Measurements from ENCODE around the gene FLVCR2. TPM values are rescaled to one million over a fixed set of nuclear protein-coding genes. Genes with fewer than 3 reads are reported as not detected.

Gene FLVCR2
- total RNA-seq, 2 experiments from 2014 or later: 0.50 to 4.4 TPM

DNA sequence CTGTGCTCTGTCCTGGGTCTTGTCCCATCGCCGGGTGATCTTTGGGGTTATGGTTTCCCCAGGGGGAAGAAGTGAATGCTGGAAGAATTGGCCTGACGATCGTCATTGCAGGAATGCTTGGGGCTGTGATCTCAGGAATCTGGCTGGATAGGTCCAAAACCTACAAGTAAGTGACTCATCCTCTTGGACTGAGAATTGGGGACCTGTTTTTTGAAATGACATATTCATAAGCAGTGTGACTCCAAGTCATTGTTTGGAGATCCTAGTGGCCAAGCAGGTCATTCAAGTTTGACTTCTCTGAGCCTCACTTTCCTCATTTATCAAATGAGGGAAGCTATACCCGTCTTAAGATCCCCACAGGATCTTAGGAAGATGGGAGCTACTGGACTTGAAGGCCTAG lies 56.4 kb downstream of the FLVCR2 start:
- Mint-ChIP-seq H3K4me3 (no peak overlapping the region), H3K27me3 (no peaks in the 10 kb centered on the region), H3K36me3 (ENCODE audit: low read depth) (no peaks in the 10 kb centered on the region), H3K9me3 (no peaks in the 10 kb centered on the region), H3K4me1 (ENCODE audit: low read depth) (no peaks in the 10 kb centered on the region), H3K27ac (no peak overlapping the region)
- TF ChIP-seq, protein P1, sequence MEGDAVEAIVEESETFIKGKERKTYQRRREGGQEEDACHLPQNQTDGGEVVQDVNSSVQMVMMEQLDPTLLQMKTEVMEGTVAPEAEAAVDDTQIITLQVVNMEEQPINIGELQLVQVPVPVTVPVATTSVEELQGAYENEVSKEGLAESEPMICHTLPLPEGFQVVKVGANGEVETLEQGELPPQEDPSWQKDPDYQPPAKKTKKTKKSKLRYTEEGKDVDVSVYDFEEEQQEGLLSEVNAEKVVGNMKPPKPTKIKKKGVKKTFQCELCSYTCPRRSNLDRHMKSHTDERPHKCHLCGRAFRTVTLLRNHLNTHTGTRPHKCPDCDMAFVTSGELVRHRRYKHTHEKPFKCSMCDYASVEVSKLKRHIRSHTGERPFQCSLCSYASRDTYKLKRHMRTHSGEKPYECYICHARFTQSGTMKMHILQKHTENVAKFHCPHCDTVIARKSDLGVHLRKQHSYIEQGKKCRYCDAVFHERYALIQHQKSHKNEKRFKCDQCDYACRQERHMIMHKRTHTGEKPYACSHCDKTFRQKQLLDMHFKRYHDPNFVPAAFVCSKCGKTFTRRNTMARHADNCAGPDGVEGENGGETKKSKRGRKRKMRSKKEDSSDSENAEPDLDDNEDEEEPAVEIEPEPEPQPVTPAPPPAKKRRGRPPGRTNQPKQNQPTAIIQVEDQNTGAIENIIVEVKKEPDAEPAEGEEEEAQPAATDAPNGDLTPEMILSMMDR (IDR thresholded peaks at IDR 0.05): no peak
- DNase-seq: no peak
- CTCF ChIA-PET: interaction anchor here (1.9 kb wide), 1 partner anchor 19 kb away, joined by 7 read pairs; no protein-coding TSS in a partner anchor
- intact Hi-C loops (cut with micrococcal nuclease): no loop called here
- POLR2A ChIA-PET: no interaction called here
- no peak for ATAC-seq

DNA sequence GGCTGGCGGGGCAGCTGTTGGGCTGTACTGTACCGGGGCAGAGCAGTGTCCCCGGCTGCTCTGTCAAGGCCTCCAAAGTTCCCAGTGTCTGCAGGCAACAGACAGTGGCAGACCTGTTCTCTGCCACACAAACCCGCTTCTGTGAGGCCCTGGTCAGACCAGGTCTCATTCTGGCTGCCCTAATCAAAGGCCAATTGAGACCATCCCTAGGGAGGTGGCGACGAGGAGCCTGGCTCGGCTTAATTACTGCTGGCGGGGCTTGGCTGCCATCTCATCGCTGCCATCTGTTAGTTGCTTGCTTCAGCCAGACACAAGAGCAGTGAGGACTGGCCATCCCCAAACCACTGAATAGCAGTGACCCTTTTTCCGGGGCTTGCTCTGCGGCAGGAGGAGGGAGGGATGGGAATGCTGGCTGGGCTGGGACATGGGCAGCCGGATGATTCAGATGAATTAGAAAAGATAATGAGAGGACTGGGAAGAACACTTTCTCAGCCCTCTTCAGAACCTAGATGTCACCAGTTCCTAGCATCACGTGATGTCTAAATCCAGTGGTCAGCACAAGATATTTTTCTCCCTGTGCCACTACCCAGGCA lies 57.8 kb downstream of the FLVCR2 start:
- no peak overlapping the region for H3K4me3 Mint-ChIP-seq
- intact Hi-C loops (cut with micrococcal nuclease): no loop called here
- ATAC-seq: no peak
- no peak for DNase-seq
- TF ChIP-seq, protein P1 (IDR thresholded peaks at IDR 0.05): no peak
- POLR2A ChIA-PET: no interaction called here
- CTCF ChIA-PET: interaction anchor here (1.4 to 1.9 kb wide), 3 partner anchors 18 to 59 kb away, joined by 5 to 7 read pairs (median 6); no protein-coding TSS in a partner anchor
- H3K9me3 Mint-ChIP-seq: no peaks in the 10 kb centered on the region
- no peaks in the 10 kb centered on the region for H3K4me1 Mint-ChIP-seq (ENCODE audit: low read depth)
- H3K27me3 Mint-ChIP-seq: no peaks in the 10 kb centered on the region
- no peak overlapping the region for H3K27ac Mint-ChIP-seq
- H3K36me3 Mint-ChIP-seq (ENCODE audit: low read depth): peaks cover 1% of the 10 kb centered on the region

DNA sequence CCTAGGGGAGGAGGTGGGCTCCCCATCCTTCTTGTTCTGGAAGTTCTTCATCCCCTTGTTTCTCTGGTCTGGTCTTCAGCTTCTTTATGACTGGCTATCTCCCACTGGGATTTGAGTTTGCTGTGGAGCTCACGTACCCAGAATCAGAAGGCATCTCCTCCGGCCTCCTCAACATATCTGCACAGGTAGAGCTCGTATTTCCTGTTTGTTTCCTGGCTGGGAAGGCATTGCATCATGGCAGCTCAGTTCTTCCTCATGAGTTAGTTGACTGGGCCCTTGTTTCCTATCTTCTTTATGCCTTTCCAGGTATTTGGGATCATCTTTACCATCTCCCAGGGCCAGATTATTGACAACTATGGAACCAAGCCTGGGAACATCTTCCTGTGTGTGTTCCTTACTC lies 62.5 kb downstream of the FLVCR2 start:
- Mint-ChIP-seq H3K27me3 (no peaks in the 10 kb centered on the region), H3K27ac (no peak overlapping the region), H3K9me3 (no peaks in the 10 kb centered on the region), H3K4me1 (ENCODE audit: low read depth) (no peaks in the 10 kb centered on the region), H3K4me3 (no peak overlapping the region), H3K36me3 (ENCODE audit: low read depth) (peaks cover 1% of the 10 kb centered on the region)
- ChIA-PET POLR2A (no interaction called here), CTCF (interaction anchor here (1.2 to 1.9 kb wide), 4 partner anchors 9 to 100 kb away, joined by 3 to 7 read pairs (median 4); partner anchors contain the start of gene FLVCR2)
- no peak for ATAC-seq
- intact Hi-C loops (cut with micrococcal nuclease): no loop called here
- no peak for DNase-seq
- TF ChIP-seq, protein P1 (IDR thresholded peaks at IDR 0.05): no peak

DNA sequence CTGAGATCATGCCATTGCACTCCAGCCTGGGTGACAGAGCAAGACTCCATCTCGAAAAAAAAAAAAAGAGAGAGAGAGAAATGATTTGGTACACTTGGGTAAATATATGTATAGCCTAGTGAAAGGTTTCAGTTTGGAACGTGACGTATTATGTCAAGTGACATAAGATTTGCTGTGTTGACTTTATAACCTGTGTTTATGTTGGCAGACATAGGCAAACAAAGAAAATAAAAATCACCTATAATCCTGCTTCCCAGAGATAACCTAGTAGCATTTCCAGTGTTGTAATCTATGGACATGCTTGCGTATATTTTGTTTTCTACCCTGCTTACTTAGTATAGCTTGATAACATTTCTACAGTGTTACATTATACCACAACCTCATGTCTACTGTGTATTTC lies 65.6 kb downstream of the FLVCR2 start:
- Mint-ChIP-seq H3K27me3 (no peaks in the 10 kb centered on the region), H3K9me3 (no peaks in the 10 kb centered on the region), H3K36me3 (ENCODE audit: low read depth) (peaks cover 4% of the 10 kb centered on the region), H3K4me1 (ENCODE audit: low read depth) (no peaks in the 10 kb centered on the region), H3K27ac (no peak overlapping the region), H3K4me3 (no peak overlapping the region)
- intact Hi-C loops (cut with micrococcal nuclease): no loop called here
- ATAC-seq (no peak), DNase-seq (no peak)
- POLR2A ChIA-PET: interaction anchor here (0.6 kb wide), 1 partner anchor 81 kb away, joined by 5 read pairs; no protein-coding TSS in a partner anchor
- TF ChIP-seq, protein P1 (IDR thresholded peaks at IDR 0.05): no peak
- CTCF ChIA-PET: interaction anchor here (1.8 kb wide), 1 partner anchor 10 kb away, joined by 10 read pairs; no protein-coding TSS in a partner anchor

DNA sequence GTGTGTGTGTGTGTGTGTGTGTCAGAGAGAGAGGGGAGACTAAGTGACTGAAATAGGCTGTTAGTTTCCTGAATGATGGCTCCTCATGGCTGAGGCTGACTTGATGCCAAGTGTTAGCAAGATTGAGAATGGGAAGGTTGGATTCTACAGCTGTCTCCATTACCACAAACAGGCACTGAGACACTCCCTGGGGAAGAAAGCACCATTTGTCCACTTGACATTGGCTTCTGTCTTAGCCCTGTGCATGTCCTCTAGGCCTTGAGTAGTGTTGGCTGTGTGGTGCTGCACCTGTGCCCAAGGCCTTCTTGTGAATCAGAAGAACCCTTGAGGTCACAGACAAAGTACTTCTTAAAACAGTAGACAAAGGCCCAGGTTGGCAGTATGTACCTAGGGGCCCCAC lies 66.6 kb downstream of the FLVCR2 start:
- POLR2A ChIA-PET: no interaction called here
- peaks cover 13% of the 10 kb centered on the region for H3K36me3 Mint-ChIP-seq (ENCODE audit: low read depth)

More for the DNA sequence above, 66.6 kb downstream of the FLVCR2 start:
- TF ChIP-seq, protein P1 (IDR thresholded peaks at IDR 0.05): no peak
- Mint-ChIP-seq H3K4me3 (no peak overlapping the region), H3K4me1 (ENCODE audit: low read depth) (no peaks in the 10 kb centered on the region), H3K27ac (no peak overlapping the region), H3K27me3 (no peaks in the 10 kb centered on the region), H3K9me3 (no peaks in the 10 kb centered on the region)
- intact Hi-C loops (cut with micrococcal nuclease): no loop called here
- no peak for DNase-seq
- CTCF ChIA-PET: interaction anchor here (0.6 to 1.2 kb wide), 2 partner anchors 9 to 169 kb away, joined by 3 to 8 read pairs; no protein-coding TSS in a partner anchor
- no peak for ATAC-seq
